CD4-positive, alpha-beta T cell treated with Interleukin-17A for 4 hours (primary cell): ENCODE data around the gene CD70.
"Not testable (repeated sequence)": the region's sequence is repeated elsewhere in the genome, so short reads cannot be mapped to it uniquely, and the experiment has no call there.

Experiments used
- DNase-seq: peaks from one replicate; pipeline ENCODE4 v3.0.0-alpha.2; 2020; ENCODE audit warnings: mixed read lengths

CD70 gene, protein sequence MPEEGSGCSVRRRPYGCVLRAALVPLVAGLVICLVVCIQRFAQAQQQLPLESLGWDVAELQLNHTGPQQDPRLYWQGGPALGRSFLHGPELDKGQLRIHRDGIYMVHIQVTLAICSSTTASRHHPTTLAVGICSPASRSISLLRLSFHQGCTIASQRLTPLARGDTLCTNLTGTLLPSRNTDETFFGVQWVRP

DNA sequence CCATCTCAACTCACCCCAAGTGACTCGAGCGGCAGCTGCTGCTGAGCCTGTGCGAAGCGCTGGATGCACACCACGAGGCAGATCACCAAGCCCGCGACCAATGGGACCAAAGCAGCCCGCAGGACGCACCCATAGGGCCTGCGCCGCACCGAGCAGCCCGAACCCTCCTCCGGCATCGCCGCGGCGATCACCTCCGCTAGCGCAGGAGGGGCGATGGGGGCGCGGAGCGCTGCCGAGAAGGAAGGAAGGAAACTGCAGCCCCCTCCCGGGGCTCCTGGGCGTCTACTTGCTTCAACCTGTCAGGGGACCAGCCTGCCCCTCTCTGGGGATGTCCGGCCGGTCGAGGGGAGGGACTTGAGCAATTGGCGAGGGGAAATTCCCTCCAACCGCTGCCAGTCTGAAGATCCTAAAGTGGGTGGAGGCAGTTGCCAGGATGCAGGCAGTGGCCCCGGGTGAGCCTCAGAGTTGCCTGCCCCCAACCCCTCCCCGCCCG is at the start of gene CD70:
TSS of gene CD70 (minus strand) at position 324 of the 493 bp plus-strand sequence. CDS start at position 176, 148 bp downstream.
- peak; percentile 41 for DNase-seq

DNA sequence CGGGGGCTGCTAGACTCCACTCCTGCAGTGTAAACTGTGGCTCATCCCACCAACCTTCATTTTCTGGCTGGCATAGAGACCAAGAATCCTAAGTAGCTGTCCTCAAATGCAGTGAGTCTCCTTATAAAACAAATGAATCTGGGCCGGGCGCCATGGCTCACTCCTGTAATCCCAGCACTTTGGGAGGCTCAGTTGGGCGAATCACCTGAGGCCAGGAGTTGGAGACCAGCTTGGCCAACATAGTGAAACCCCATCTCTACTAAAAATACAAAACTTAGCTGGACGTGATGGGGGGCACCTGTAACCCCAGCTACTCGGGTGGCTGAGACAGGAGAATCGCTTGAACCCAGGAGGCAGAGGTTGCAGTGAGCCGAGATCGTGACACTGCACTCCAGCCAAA is 49.4 kb upstream of the CD70 start:
- not testable (repeated sequence) for DNase-seq

DNA sequence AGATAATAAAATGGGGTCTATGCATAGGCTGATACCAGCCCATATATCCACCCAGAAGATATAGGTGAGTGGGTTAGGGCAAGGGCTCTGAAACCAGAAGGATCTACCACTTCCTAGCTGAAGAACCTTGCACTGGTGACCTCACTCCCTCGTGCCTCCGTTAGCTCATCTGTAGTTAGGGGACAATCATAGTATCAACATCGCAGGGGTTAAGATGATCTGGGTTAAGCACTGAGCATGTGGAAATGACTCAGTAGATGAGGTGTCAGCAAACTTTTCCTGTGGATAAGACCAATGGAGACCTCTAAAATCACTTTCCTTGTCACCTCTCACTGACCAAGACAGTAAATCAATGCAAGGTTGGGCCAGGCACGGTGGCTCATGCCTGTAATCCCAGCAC is 48.5 kb upstream of the CD70 start:
- DNase-seq, result peak; percentile 17

DNA sequence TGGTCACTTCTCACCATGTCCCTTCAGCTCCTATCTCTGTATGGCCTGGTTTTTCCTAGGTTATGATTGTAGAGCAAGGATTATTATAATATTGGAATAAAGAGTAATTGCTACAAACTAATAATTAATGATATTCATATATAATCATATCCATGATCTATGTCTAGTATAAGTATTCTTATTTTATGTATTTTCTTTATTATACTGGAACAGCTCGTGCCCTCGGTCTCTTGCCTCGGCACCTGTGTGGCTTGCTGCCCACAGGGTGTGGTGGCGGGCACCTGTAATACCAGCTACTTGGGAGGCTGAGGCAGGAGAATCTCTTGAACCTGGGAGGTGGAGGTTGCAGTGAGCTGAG is 42.5 kb upstream of the CD70 start:
- not testable (repeated sequence) for DNase-seq

DNA sequence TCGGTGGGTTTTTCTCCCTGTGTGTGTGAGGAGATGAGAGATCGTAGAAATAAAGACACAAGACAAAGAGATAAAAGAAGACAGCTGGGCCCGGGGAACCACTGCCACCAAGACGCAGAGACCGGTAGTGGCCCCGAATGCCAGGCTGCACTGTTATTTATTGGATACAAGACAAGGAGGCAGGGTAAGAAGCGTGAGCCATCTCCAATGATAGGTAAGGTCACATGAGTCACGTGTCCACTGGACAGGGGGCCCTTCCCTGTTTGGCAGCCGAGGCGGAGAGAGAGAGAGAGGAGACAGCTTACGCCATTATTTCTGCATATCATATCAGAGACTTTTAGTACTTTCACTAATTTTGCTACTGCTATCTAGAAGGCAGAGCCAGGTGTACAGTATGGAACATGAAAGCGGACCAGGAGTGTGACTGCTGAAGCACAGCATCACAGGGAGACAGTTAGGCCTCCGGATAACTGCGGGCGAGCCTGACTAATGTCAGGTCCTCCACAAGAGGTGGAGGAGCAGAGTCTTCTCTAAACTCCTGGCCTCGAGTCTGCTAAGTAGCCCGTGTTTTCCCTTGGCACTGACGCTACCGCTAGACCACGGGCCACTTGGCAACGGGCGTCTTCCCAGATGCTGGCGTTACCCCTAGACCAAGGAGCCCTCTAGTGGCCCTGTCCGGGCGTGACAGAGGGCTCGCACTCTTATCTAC is 42.0 kb upstream of the CD70 start:
- peak; percentile 54 for DNase-seq

DNA sequence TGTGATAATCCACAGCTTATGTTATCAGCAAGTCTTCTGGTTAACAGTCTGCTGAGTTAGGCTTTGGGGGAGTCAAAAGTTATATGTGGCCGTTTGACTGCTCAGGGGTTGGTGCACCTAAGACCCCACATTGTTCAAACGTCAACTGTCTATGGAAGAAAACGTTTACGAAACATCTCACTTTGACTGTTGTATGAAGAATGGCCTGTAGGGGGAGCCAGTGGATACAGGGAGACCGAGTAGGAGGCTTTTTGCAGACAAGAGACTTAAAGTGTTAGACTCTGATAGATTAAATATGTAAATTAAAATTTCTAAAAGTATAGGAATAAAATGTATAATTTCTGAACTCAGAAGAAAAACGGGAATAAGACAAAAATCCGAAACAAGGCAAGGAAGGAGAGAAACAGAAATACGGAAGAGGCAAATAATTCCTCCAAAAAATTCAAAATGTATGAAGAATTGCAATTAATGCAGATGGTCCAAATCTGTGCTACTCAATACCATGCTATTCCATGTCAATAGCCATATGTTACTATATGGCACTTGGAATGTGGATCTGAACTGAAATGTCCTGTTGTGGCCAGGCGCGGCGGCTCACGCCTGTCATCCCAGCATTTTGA is 41.2 kb upstream of the CD70 start:
- peak; percentile 89 for DNase-seq

DNA sequence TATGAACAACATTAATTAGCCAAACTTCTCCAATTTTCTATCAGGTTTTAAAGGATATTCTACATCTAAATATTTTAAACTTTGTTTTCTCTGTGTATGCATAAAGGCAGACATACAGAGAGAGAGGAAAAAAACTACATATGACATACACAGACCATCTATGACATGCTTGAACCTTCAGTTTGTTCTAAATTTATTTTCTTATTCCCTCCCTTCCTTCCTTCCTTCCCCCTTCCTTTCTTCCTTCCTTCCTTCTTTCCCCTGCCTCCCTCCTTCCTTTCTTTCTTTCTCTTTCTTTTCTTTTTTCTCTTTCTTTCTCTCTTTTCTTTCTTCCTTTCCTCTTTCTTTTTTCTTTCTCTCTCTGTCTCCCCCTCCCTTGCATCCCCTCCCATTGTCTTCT is 35.8 kb upstream of the CD70 start:
- DNase-seq, result no peak

DNA sequence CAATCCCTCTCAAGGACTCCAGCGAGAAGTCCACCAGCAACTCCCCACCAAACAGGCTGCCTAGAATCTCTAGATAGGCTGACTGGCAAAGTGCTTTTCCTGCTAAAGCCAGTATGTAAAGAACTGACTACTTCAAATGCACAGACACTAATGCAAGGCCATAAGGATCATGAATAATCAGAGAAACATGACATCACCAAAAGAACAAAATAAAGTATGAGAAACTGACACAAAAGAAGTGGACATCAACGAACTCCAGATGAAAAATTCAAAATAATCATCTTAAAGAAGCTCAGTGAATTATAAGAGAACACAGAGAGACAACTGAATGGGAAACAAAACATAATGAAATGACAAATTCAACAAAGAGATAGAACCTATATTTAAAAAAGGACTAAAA is 26.4 kb upstream of the CD70 start:
- DNase-seq, result no peak

DNA sequence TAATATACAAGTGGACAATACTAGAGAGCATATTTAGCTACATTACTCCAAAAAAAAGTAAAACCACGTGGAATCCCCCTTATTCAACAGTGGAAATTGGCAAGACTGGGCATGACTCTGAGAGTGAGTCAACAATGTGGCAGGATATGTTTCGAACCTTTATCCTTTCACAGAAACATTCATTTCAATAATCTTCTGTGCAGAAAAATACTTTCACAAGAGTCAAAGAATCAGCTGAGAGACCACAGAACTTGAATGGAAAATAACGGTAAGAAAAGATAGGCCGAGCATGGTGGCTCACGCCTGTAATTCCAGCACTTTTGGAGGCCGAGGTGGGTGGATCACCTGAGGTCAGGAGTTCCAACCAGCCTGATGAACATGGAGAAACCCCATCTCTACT is 25.1 kb upstream of the CD70 start:
- DNase-seq, result no peak

DNA sequence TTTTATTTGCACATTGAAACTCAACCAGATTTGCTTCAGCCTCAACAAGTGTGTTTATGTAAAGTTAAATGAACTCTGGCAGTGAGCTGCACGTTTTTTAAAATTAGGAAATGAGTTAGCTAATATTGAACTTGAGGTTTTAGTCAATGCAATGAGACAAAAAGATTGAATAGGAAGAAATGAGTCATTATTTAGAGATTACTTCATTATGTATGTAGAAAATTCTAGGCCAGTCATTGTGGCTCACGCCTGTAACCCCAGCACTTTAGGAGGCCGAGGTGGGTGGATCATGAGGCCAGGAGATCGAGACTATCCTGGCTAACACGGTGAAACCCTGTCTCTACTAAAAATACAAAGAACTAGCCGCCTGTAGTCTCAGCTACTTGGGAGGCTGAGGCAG is 22.8 kb upstream of the CD70 start:
- DNase-seq, result no peak

DNA sequence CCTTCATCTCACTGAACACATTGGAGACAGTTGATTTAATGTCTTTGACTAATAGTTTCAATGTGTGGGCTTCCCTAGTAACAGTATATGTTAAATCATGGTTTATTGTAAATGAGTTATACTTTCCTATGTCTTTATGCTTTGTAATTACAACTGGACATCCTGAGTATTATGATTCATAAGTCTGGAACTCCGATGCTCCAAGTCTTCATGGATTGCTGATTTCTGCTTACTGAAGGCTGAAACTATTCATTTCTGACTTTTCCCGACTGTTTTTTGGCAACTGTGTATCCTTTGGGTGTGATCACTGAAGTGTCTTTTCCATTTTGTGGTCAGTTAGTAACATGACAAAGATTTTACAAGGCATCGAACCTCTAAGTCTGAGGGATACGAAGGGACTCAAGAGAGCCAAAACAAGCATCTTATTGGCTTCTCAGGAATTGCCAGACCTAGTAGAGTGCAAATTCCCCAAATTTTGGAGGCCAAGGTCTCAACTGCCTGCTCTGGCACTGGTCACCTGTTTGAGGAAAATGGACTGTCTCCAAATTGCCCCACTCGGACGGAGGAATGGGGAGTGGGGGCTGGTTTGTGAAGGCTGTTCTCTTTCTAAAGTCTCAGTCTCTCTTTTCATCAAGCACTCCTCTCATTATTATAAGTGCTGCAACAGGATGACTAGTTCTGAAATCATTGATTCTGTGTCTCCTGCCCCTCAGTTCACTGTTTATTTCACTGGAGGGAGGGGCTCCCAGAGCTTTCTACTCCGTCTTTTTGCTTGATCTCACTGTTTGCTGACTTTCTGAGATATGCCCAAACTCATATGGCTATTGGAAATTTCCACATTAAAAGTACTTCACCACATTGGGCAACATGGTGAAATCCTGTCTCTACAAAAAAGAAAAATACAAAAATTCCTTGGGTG is 20.2 kb upstream of the CD70 start:
- no peak for DNase-seq

DNA sequence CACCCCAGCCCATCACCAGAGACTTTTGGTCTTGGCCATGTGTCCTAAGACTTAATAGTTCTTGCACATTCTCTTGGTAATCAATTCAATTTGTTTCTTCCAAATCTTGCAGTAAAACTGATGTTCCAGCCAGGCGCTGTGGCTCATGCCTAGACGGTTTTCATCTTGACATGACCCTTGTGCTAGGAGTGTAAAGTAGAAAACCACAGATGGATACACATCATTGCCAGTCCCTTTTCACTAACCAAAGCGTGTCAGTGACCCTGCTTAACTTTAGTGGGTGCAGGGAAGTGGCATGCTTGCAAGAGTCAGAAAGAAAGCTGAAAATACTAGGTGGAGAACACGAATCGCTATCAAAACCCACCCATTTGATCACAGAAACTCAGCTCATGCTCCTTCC is 18.0 kb upstream of the CD70 start:
- no peak for DNase-seq

DNA sequence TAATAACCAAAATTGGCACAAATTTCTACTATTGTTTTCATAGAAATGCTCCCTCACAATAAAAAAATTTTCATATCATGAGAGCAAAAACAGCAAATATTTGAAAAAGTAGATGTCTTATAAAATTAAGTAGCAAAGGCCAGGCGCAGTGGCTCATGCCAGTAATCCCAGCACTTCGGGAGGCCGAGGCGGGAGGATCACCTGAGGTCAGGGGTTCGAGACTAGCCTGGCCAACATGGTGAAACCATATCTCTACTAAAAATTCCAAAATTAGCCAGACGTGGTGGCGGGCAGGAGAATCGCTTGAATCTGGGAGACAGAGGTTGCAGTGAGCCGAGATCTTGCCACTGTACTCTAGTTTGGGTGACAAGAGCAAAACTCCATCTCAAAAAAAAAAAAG is 17.2 kb upstream of the CD70 start:
- not testable (repeated sequence) for DNase-seq

DNA sequence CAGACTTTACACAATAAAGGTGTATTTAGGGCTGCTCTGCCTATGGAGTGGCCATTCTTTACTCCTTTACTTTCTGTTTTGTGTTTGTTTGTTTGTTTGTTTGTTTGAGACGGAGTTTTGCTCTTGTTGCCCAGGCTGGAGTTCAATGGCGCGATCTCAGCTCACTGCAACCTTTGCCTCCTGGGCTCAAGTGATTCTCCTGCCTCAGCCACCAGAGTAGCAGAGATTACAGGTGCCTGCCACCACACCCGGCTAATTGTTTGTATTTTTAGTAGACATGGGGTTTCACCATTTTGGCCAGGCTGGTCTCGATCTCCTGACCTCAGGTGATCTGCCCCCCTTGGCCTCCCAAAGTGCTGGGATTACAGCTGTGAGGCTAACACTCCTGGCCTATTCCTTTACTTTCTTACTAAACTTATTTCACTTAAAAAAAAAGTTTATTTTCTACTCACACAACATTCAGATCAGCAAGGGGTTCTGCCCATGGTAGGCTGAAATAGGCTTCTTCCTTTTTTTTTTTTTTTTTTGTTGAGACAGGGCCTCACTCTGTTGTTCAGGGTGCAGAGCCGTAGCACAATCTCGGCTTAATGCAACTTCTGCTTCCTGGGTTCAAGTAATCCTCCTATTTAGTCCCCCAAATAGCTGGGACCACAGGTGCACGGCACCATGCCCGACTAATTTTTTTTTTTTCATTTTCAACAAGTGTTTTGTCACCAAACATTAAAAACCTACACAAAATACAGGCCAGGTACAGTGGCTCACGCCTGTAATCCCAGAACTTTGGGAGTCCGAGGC is 15.5 kb upstream of the CD70 start:
- not testable (repeated sequence) for DNase-seq

DNA sequence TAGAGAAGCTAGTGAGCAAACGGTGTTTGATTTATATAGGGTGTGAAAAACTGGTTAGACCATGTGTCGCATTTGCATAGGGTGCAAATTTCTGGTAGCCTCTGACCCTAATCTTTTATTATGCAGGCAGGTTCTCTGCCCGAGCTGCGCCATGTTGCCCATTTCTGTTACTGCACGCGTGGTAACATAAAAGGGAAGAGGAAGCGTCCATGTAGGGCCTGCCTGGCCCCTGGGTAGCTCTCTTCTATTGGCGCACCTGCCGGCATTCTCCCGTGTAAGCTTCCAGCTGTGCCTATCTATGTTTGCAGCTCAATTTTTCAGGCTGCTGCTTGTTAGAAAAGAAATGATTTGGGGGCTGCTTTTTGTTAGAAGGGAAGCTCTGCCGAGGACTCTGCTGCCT is 14.0 kb upstream of the CD70 start:
- no peak for DNase-seq

DNA sequence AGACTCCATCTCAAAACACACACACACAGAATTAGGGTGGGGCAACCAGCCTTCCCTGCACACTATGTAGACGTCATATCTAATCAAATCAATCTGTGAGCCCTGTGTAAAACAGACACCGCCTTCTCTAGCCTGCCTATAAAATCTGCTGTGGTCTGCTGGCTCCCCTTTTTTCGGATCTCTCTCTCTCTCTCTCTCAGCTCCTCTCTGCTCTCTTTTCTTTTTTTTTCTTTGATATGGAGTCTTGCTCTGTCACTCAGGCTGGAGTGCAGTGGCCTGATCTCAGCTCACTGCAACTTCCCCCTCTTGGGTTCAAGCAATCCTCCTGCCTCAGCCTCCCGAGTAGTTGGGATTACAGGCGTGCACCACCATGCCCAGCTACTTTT is 11.8 kb upstream of the CD70 start:
- no peak for DNase-seq

DNA sequence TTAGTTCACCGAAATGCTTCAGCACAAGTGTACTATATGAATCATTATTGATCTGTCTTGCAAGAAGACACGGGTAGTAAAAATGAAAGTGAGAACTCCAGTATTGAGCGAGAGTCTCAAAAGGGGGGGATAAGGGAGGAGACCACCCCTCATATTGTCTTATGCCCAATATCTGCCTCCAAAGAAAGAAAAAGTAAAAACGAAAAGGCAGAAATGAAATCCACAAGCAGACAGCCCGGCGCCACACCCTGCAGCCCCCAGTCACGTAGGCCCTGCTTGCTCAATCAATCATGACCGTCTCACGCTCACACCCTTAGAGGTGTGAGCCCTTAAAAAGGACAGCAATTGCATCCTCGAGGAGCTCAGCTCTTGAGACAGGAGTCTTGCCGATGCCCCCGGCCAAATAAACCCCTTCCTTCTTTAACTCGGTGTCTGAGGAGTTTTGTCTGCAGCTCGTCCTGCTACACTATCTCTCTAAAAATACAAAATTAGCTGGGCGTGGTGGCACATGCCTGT is 10.6 kb upstream of the CD70 start:
- DNase-seq, result not testable (repeated sequence)

DNA sequence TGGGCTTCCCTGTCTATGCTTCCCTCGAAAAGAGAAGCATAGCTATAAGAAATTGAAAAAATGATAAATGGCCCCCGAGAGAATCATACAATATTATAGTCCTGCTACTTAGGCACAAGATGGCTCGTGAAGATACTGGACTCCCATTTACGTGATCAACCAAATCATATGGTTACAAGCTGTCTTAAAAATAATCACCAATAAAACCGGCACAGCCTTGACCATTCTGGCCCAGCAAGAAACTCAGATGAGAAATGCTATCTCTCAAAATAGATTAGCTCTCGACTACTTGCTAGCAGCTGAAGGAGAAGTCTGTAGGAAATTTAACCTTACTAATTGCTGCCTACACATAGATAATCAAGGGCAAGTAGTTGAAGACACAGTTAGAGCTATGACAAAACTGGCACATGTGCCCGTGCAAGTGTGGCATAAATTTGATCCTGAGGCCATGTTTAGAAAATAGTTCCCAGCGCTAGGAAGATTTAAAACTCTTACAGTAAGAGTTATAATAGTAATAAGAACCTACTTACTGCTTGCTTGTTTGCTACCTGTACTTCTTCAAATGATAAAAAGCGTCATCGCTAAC is 10.1 kb upstream of the CD70 start:
- not testable (repeated sequence) for DNase-seq

DNA sequence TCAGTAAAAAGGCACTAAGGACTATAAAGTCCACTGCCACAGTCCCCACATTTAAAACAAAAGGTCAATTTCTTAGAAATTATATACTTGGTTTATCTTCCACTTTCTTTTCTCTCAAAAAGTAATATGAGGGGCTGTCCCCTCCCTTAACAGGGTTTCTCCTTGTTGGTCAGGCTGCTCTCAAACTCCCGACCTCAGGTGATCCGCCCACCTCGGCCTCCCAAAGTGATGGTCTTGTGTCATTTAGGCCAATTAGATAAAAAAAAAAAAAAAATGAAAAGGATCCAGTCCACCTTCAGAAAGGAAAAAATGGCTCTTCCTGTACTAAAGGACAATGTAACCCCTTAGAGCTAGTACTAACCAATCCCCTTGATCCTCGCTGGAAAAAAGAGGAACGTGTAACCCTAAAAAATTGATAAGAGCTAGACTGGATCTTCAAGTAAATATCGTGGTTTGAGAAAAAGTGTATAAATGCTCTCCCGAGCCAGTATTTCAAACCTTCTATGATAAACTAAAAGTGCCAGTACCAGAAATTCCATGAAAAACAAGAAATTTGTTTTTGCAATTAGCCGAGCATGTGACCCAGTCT is 9.0 kb upstream of the CD70 start:
- no peak for DNase-seq

DNA sequence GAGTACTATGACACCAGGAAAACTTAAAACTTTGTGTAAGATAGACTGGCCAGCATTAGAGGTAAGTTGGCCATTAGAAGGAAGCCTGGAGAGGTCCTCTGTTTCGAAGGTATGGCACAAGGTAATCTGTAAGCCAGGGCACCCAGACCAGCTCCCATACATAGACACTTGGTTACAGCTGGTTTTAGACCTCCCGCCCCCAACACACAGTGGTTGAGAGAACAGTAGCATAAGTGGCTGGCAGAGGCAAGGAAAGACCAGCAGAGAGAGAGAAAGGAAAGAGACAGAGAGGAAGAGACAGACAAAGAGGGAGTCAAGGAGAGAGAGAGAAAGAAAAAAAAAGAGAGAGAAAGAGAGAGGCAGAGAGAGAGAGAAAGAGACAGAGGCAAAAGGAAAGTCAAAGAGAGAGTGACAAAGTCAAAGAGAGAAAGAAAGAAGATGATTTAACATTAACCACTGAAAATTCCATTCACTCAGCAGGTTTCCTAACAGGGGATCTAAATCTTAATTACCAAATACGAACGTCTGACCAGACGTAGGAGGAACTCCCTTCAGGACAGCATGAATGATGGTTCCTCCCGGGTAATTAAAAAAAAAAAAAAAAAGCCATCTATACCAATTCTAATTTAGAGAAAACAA is 7.4 kb upstream of the CD70 start:
- DNase-seq, result not testable (repeated sequence)
